ENCODE measurements around the gene SRGAP1. TPM values are rescaled to one million over a fixed set of nuclear protein-coding genes. Genes with fewer than 3 reads are reported as not detected.
"Not testable (repeated sequence)": the region's sequence is repeated elsewhere in the genome, so short reads cannot be mapped to it uniquely, and the experiment has no call there.

Gene SRGAP1
- polyA plus RNA-seq, 5 donors, result 7.7 to 11.0 (median 9.1) TPM

DNA sequence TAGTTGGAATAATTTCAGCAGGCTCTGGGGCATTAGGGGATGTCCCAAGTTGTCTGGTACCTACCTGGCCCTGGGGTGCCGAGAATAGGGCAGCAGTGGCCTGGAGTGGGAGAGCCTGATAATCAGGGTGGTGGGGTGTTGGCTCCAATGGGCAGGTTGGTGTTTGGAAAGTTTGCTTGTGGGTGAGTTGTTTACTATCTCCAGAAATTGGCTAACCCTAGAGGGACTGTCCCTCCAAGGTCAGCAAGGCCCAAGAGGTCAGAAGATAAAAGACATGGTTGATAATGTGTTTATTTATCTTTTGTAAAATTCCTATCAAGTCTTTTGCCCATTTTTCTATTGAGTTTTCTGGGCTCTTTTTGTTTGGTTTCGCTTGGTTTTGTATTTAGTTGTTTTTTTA, 272.5 kb downstream of the SRGAP1 start:
- no peak for DNase-seq

- DNase-seq, result no peak
These were observed 276.1 kb downstream of the SRGAP1 start for GRCh38 chr12:64120568-64120967.

DNA sequence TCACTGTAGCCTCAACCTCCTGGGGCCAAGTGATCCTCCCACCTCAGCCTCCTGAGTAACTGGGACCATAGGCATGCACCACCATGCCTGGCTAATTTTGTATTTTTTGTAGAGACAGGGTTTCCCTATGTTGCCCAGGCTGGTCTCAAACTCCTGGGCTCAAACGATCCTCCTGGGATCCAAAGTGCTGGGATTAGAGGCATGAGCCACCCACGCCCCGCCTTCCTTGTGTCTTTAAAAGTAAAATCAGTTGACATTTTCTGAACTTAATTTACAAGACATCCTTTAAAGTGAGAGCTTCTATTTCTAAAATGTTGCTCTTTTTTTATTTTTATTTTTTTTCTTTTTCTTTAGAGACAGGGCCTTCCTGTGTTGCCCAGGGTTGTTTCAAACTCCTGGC, 276.6 kb downstream of the SRGAP1 start:
- DNase-seq, result not testable (repeated sequence)

- DNase-seq, result no peak
These were observed 277.7 kb downstream of the SRGAP1 start for GRCh38 chr12:64122154-64122553.

- DNase-seq, result no peak
These were observed 278.5 kb downstream of the SRGAP1 start for GRCh38 chr12:64122995-64123394.

DNA sequence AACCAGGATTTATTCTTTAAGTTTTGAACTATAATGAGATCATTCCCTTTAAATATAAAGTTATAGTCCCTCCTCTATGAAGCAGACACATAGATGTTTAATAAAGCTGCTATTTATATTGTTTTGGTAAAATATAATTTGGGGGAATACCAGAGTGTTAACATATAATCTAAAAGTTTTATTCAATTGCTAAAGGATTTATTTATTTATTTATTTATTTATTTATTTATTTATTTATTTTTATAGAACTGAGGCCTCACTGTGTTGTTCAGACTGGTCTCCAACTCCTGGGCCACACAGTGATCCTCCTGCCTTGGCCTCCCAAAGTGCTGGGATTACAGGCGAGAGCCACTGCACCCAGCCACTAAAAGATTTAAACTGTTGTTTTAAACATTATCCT, 278.9 kb downstream of the SRGAP1 start:
- DNase-seq, result no peak

- no peak for DNase-seq
These were observed 280.2 kb downstream of the SRGAP1 start for GRCh38 chr12:64124511-64125197.

- no peak for DNase-seq
These were observed 281.4 kb downstream of the SRGAP1 start for GRCh38 chr12:64125913-64126312.

DNA sequence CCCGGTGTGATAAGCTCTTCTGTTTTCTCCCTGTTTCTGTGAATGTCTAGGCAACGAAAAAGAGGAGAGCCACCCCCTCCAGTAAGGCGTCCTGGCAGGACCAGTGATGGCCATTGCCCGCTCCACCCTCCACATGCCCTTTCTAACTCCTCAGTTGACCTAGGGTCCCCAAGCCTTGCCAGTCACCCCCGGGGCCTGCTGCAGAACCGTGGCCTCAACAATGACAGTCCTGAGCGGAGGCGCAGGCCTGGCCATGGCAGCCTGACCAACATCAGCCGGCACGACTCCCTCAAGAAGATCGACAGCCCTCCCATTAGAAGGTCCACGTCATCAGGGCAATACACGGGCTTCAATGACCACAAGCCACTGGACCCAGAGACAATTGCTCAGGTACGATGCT, 283.3 kb downstream of the SRGAP1 start:
- no peak for DNase-seq

DNA sequence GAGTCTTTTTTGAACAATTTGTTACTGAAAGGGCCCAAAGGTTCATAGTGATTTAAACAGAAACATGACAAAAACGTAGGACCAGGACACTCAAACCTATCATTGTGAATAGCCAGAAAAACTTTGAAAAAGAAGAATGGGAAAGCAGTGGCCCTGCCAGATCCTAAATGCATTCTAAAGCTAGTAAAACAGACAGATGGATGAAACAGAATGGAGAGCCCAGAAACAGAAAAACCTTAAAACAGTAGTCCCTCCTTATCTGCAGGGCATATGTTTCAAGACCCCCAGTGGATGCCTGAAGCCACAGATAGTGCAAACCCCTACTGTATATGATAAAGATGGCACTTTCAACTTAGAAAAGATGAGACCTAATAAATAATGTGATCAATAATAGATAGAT, 283.9 kb downstream of the SRGAP1 start:
- no peak for DNase-seq

DNA sequence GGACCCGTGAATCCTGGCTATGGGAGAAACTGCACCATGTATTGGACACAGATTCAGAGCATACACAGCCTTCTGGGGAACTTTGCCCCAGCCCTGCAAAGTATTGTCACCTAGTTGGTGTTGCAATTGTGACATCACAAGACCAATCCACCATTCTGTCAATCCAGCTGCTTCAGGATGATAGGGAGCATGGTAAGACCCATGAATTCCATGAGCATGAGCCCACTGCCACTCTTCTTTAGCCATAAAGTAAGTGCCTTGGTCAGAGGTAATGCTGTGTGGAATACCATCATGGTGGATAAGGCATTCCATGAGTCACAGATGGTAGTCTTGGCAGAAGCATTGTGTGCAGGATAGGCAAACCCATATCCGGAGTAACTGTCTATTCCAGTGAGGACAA, 286.0 kb downstream of the SRGAP1 start:
- DNase-seq, result not testable (repeated sequence)

DNA sequence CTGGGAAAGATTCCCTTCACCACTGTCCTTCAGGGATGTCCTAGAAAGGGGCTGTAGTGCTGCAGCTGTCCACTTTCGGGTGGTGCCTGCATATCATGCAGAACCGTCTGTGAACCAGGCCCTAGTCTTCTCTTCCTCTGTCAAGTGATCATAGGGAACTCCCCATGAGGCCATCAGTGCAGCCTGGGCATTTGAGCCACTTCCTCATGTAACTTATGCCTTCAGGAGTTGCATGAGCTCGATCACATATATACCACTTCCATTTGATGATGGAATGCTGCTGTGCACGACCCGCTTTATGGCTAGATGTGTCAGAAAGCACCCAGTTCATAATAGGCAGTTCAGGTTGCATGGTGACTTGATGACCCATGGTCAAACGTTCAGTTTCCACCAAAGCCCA, 287.0 kb downstream of the SRGAP1 start:
- not testable (repeated sequence) for DNase-seq

- not testable (repeated sequence) for DNase-seq
These were observed 288.2 kb downstream of the SRGAP1 start for GRCh38 chr12:64132672-64133071.

- no peak for DNase-seq
These were observed 292.6 kb downstream of the SRGAP1 start for GRCh38 chr12:64137117-64137516.

DNA sequence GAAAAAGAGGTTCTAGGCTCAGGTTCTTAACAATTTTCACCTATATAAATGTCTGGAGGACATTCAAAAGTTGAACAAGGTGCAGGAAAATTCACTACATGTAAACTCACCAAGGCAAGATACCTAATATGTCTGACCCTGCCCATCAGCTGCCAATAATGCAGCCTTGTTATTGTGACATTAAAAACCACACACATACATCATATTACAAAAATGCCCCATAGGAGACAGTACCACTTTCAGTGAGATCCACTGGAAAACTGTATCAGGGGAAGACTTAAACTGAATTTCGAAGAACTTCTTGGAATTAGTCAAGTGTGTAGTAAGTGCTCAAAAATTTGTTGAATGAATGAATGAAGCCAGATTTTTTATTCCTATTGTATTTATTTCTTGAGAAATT, 294.5 kb downstream of the SRGAP1 start:
- no peak for DNase-seq

DNA sequence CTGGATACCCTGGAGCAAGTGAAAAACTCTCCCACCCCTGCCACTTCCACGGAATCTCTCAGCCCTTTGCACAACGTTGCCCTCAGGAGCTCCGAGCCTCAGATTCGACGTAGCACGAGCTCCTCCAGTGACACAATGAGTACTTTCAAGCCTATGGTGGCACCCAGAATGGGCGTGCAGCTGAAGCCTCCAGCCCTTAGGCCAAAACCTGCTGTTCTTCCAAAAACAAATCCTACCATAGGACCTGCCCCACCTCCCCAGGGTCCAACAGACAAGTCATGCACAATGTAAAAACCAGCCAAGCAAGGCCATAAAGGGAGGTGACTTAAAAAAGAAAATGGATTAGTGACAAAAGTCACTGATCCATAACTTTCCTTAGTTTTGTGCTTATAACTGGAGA, 297.9 kb downstream of the SRGAP1 start:
- DNase-seq, result no peak

DNA sequence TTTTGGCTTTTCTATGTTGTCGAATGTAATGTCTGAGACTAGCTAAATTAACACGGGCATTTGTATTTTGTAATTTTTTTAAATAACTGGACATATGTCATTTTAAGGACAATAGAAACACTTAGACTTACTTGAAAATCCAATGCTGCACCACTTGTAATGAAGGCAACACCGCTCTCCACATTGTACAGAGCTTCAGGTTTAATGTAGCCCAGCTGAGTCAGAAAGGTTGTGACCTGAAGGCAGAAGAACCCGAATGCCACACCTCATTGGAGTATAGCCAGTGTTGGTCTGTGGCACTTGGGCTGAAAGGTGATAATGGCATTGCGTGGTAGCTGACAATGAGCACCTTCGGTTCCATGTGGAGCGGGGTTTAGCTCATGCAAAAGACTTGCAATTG, 298.3 kb downstream of the SRGAP1 start:
- no peak for DNase-seq

GRCh38 chr12:64145226-64145625, 300.7 kb downstream of the SRGAP1 start:
- DNase-seq, result no peak

DNA sequence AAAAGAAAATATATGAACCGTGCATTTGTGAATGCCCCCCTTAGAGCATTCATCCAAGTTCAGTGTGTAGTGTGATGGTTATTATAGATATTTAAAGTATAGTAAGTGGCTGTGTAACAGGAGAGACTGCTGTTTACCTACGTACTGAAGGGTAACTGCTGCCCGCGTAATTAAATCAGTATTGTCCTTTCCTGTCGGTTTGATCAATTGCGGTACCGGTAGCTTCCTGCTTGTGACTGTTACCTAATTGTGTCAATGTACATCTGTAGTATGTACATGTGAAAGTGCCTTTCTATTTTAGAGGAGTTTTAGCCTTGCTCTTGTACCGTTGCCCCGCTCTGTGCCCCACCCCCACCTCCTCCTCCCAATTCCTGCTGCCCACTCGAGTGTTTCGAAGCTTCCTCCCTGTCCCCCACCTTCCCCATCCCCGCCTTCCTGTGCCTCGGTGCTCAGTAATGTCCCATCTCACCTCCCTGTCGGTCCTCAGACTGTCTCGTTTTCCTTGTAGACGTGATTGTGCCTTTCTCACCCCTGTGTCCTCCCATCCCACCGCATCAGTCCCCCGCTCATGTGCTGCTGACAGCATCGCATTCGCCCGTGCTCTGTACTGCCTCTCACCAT, 302.6 kb downstream of the SRGAP1 start:
- DNase-seq, result no peak

DNA sequence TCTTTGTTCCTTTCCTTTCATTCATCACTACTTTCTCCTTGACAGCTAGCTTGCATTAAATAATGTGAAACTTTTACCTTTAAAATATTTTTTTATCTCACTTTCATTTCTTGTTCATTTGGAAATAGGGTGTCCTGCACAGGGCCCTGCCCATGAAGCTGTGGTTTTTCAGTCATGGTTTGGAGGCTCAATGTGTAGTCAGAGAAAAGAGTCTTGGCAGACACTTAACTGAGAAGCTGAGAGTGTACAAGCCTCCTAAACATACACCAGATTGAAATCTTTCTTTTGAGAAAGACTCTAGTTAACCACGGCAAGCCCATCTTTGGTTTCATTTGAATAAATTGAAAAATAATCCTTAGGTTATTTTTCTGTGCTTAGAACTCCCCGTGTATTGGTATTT, 303.4 kb downstream of the SRGAP1 start:
- DNase-seq, result no peak

DNA sequence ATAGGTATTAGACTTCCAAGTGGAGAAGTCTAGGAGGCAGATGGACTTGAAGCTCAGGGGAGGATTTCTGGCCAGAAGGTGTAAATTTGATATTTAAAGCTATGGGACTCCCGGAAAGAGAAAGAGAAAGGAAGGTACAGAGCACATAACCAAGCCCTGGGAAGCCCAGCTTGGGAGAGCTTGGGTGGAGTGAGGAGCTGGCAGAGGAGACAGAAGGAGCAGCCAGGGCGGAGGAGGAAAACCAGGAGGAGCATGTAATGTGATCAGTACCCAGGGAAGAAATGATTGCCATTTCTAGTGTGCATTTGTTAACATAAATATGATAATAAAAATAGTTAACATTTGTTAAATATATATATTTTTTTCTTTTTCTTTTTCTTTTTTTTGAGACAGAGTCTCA, 310.2 kb downstream of the SRGAP1 start:
- no peak for DNase-seq

DNA sequence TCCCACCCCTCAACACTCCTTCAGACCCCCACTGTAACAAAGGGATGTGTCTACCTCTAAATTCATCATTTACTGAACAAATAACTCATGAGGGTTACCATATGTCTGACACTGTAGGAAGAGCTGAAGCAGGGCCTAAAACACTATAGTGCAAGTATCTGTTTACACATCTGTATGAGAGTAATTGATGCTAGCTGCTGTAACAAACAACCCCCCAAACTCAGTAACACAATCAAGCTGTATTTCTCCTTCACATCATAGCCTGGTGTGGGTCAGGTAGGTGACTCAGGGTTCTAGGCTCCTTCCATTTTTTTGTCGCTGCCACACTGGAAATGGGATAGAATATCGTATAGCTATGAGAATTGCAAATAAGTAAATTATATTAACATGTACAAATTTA, 312.6 kb downstream of the SRGAP1 start:
- no peak for DNase-seq

- no peak for DNase-seq
These were observed 315.7 kb downstream of the SRGAP1 start for GRCh38 chr12:64160021-64160710.

All from right lung (tissue), 5 donors.